MM.1S (cell line): ENCODE data around the gene TGFBR3L.

Experiments
- EZH2phosphoT487 ChIP-seq: fragments of 300-600 bp; sonication (generic); IDR thresholded peaks from 2 replicates; pipeline ENCODE4 v1.6.1; 2018; ENCODE audit warnings: antibody characterized with exemption, low read length
- TF ChIP-seq, protein P1 (sequence below): fragments of 300-600 bp; sonication (generic); IDR thresholded peaks from 2 replicates; pipeline ENCODE4 v1.5.1; 2016; ENCODE audit warnings: antibody characterized with exemption, low read length, mixed read lengths

DNA sequence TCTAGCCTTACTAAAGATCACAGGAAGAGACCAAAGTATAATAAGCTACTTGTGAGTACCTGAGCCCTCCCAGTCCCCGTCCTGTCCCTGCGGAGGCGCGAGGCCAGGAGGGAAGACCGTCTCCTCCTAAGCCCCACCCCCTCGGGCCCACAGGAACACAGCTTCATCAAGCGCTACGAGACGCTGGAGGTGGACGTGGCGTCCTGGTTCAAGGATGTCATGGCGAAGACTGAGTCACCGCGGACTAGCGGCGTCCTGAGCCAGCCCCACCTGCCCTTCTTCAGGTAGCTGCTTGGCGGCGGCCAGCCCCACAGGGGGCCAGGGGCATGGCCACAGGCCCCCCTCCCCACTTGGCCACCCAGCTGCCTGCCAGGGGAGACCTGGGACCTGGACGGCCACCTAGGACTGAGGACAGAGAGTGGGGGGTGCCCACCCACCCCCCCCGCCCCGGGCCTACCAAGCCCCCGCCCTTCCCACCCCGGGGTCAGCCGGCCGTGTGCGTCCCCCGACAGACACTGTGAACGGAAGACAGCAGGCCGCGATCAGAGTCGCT is 2.4 kb upstream of the TGFBR3L start:
- no peak for TF ChIP-seq EZH2phosphoT487
- TF ChIP-seq, protein P1, sequence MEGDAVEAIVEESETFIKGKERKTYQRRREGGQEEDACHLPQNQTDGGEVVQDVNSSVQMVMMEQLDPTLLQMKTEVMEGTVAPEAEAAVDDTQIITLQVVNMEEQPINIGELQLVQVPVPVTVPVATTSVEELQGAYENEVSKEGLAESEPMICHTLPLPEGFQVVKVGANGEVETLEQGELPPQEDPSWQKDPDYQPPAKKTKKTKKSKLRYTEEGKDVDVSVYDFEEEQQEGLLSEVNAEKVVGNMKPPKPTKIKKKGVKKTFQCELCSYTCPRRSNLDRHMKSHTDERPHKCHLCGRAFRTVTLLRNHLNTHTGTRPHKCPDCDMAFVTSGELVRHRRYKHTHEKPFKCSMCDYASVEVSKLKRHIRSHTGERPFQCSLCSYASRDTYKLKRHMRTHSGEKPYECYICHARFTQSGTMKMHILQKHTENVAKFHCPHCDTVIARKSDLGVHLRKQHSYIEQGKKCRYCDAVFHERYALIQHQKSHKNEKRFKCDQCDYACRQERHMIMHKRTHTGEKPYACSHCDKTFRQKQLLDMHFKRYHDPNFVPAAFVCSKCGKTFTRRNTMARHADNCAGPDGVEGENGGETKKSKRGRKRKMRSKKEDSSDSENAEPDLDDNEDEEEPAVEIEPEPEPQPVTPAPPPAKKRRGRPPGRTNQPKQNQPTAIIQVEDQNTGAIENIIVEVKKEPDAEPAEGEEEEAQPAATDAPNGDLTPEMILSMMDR: no peak
